ENCODE measurements around the gene FAM110D. TPM values are rescaled to one million over a fixed set of nuclear protein-coding genes. Genes with fewer than 3 reads are reported as not detected.
A peak's percentile ranks its signal among the peaks of the same experiment; 100 is the strongest.

FAM110D gene
- total RNA-seq, 1 donor from 2014 or later = 0.36 TPM

DNA sequence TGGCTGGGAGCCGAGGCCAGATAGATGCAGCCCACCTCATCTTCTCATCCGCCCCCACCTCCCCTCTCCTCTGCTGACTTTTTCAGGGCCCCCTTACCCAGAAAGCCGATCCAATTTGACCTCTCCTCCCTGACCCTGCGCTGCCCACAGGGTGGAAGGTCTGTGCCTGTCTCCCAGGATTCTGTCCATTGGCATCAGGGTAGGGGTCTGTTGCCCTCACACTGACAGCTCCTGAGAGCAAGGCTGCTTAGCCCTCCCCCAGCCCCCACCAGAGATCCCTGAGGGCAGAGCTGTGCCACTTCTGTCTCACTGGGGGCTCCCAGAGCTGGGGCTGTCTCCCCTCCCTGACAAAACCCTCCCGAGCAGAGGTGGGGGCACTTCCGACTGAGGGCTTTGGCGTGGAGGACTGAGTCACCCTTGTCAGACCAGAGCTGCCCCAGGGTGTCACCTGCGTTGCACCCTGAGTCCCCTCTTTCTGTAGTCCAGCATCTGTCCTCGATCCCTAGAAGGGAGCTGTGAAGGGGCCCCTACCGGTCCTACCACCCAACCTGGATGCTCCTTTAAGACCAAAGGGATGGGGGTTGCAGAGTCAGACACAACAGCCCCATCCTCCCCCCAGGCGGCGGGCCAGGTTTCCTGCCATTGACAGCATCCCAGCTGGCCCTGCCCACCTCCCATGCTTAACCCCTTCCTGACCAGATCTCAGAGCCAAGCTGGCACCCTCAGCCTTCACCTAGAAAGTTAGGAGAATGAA is 2.4 kb upstream of the FAM110D start:
- Mint-ChIP-seq H3K36me3 (ENCODE audit: insufficient read depth) (no peaks in the 10 kb centered on the region), H3K27me3 (peaks cover 53% of the 10 kb centered on the region), H3K4me1 (ENCODE audit: low read depth) (peaks cover 10% of the 10 kb centered on the region), H3K9me3 (ENCODE audit: low read depth) (no peaks in the 10 kb centered on the region), H3K27ac (no peak overlapping the region), H3K4me3 (ENCODE audit: low read depth) (no peak overlapping the region)
- DNase-seq (ENCODE audit: low spot score, unreplicated experiment) = no peak
- TF ChIP-seq, protein P1, sequence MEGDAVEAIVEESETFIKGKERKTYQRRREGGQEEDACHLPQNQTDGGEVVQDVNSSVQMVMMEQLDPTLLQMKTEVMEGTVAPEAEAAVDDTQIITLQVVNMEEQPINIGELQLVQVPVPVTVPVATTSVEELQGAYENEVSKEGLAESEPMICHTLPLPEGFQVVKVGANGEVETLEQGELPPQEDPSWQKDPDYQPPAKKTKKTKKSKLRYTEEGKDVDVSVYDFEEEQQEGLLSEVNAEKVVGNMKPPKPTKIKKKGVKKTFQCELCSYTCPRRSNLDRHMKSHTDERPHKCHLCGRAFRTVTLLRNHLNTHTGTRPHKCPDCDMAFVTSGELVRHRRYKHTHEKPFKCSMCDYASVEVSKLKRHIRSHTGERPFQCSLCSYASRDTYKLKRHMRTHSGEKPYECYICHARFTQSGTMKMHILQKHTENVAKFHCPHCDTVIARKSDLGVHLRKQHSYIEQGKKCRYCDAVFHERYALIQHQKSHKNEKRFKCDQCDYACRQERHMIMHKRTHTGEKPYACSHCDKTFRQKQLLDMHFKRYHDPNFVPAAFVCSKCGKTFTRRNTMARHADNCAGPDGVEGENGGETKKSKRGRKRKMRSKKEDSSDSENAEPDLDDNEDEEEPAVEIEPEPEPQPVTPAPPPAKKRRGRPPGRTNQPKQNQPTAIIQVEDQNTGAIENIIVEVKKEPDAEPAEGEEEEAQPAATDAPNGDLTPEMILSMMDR (IDR thresholded peaks at IDR 0.05; ENCODE audit: unreplicated experiment) = no peak

DNA sequence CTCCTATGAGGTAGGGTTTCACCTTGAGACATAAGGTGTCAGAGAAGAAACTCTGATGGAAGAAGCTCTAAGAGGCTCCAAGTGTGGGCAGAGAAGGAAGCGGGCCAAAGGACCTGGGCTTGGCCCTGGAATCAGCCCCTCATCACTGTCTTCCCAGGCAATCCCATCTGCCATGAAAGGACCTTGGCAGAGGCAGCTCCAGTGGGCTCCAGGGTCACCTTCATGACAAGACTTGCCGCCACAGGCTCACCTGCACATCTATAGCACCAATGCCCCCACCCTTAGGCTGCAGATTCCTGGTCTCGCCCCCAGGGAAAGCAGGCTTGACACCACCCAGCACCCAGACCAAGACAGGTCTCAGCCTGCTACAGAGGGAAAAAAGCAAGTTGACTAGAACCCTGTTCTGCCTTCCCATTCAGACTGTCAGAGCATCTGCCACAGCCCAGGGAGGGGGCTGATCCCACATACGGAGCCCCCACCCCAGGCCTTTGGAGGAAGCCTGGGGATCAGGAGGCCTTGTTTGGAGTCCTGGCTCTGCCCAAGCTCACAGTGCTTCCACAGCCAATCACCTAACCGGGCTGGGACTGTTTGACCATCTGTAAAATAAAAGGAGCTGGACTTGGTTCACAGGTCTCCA is 490 bp upstream of the FAM110D start:
- peaks cover 10% of the 10 kb centered on the region for H3K4me1 Mint-ChIP-seq (ENCODE audit: low read depth)

DNA sequence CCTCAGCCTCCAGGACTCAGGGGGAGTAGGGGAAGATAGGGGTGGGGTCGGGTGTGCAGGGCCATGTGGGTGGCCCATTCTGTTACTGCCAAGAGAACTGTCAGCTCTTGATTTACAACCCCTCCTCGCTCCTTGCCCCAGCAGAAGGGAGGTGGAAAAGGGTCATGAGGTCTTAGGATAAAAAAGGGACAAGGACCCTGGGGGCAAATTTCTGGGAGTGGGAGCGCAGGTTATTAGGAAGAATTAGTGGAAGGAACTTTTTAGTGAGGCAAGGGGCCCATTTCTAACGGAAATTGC is 812 bp downstream of the FAM110D start:
- H3K27me3 Mint-ChIP-seq = peaks cover 47% of the 10 kb centered on the region

More for the DNA sequence above, 490 bp upstream of the FAM110D start:
- TF ChIP-seq, protein P1 (IDR thresholded peaks at IDR 0.05; ENCODE audit: unreplicated experiment) = no peak
- Mint-ChIP-seq H3K27me3 (peaks cover 54% of the 10 kb centered on the region), H3K36me3 (ENCODE audit: insufficient read depth) (no peaks in the 10 kb centered on the region), H3K9me3 (ENCODE audit: low read depth) (no peaks in the 10 kb centered on the region), H3K27ac (no peak overlapping the region), H3K4me3 (ENCODE audit: low read depth) (no peak overlapping the region)
- no peak for DNase-seq (ENCODE audit: low spot score, unreplicated experiment)

DNA sequence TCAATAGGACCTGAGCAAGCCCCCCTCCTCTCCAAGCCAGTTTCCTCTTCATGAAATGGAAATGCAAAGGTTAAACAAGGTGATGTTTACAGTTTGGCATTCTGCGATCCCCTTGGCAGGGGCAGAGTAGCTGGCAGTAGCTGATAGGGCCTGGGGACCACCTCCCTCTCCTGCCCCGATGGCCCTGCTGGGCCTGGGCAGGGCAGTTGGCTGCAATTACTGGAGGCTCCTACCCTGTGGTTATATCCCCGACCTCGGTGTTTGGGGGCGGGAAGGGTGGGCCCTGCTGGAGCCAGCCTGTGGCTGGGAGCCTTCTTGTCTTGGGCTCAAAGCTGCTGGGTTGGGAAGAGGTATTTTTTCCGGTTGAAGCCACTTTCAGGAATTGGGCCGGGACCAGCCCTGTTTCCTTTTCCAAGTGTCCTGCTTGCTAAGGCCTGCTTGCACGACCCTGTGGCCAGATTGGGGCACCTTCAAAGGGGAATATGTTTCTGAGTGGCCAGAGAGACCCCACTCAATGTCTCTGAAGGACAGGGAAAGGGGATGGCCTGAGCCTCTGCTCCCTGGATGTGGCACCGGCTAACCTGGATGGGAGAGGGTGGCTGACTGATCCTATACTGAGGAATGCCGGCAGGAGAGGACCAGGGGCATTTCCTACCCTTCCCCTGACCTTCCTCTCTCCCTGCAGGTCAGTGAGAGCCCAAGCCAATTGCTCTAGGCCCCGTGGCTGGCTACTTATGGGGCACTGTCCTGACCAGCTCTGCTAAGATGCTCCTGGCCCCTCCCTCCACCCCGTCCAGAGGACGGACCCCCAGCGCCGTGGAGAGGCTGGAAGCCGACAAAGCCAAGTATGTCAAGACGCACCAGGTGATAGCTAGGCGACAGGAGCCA is 1.9 kb downstream of the FAM110D start:
- Mint-ChIP-seq H3K9me3 (ENCODE audit: low read depth) (no peaks in the 10 kb centered on the region), H3K27me3 (peaks cover 36% of the 10 kb centered on the region), H3K4me1 (ENCODE audit: low read depth) (peaks cover 17% of the 10 kb centered on the region), H3K4me3 (ENCODE audit: low read depth) (peak overlapping the region; percentile 67), H3K27ac (no peak overlapping the region), H3K36me3 (ENCODE audit: insufficient read depth) (no peaks in the 10 kb centered on the region)
- TF ChIP-seq, protein P1 (IDR thresholded peaks at IDR 0.05; ENCODE audit: unreplicated experiment) = no peak
- no peak for DNase-seq (ENCODE audit: low spot score, unreplicated experiment)

More for the DNA sequence above, 812 bp downstream of the FAM110D start:
- Mint-ChIP-seq H3K27ac (no peak overlapping the region), H3K4me1 (ENCODE audit: low read depth) (peaks cover 12% of the 10 kb centered on the region), H3K4me3 (ENCODE audit: low read depth) (no peak overlapping the region), H3K36me3 (ENCODE audit: insufficient read depth) (no peaks in the 10 kb centered on the region), H3K9me3 (ENCODE audit: low read depth) (no peaks in the 10 kb centered on the region)
- no peak for DNase-seq (ENCODE audit: low spot score, unreplicated experiment)
- TF ChIP-seq, protein P1 (IDR thresholded peaks at IDR 0.05; ENCODE audit: unreplicated experiment) = no peak
